Fibroblast of skin of left quadriceps (primary cell): ENCODE data around the gene CCSER1.

Source experiments
- DNase-seq, 2 experiments: peaks; one replicate each; pipeline ENCODE4 v3.0.0-alpha.2; 2013; ENCODE audit warnings: low read depth in 2 of 2

CCSER1 gene

DNA sequence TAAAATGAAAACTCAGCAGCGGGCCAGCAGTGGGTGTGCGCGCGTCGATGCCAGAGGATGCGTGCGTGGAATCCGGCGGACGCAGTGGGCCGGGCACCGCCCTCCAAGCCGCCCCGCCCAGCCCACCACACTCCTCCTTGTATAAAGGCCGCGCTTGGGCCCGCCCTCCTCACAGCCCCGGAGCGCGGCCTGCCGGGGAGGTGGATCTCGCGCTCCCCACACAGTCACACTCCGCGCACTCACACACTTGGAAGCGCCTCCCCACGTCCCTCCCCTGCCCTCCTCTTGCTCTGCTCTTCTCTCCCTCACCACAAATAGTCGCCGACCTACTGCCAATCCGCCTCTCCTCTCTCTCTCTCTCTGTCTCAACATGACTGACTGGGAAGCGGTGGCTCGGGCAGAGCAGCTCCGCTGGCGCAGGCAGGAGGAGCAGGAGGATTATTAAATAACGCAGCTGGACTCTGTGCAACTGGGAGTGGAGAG, at the start of gene CCSER1:
Gene CCSER1, plus strand, starts transcription at position 172 of the 483 bp plus-strand sequence.
- DNase-seq = peak in 1 of 2 experiments; percentile 0

DNA sequence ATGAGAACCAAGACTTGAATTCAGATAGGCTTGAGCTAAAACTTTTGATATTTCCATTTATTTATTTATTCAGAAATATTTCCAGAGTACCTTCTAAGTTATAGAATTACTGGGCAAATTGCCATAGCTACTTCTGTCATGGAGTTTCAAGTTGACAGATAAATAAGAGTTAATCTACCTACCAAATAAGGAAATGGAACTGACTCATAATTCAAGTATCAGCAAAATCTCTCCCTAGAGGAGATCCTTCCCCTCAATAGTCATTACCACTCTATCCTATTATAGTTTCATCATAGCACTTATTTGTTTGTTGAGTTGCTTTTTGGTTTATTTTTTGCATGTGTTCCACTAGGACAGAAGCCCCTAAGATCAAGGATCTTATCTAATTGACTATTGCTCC, 48.8 kb upstream of the CCSER1 start:
- DNase-seq = no peak

GRCh38 chr4:90080116-90080515, 47.1 kb upstream of the CCSER1 start:
- DNase-seq = no peak

DNA sequence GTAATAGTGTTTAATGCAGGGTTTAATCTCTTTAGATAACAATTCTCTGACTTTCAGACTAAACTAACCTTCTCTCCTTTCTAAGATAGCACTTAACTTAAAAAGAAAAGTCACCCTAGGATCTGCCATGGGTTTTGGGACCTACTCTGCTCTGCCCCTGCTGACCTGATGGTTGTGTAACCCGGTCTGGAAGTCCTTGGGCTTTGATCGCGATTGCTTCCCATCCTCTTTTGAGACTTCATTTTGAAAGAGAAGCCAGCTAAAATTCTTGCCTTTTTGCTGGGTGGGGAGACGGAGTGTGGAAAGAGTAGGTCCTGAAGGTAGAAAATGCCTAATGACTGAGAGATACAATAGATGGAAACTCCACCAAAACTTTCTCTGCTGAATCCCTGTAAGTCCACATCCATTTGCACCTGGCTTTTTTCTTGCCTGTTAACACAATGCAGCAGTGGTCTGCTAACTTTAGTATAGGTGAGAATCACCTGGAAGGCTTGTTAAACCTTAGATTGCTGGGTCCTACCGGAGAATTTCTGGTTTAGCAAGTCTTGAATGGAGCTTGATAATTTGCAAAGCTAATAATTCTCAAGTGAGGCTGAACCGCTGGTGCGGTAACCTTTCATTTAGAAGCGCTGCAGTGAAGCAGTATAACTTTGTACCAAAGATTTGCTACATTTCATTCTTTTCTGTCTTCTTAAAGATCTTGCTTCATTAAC, 45.6 kb upstream of the CCSER1 start:
- no peak for DNase-seq

- DNase-seq = no peak
Measured at GRCh38 chr4:90082449-90082848, 44.7 kb upstream of the CCSER1 start.

GRCh38 chr4:90084277-90084966, 42.8 kb upstream of the CCSER1 start:
- DNase-seq = no peak

DNA sequence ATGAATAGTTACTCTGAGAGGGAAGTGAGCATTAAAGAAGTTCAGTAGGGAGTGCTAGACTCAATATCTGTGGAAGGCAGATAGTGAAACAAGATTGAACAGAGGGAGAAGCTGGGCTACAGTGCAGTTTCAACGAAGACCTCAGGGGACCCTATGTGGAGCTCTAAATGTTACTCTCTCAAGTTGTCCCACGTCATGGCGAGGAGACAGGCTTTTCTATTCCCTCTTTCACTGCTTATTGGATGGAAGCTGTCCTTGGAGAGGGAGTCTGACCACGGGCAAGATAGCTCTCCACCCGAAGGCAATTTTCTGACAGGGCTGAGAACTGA, 42.3 kb upstream of the CCSER1 start:
- no peak for DNase-seq

DNA sequence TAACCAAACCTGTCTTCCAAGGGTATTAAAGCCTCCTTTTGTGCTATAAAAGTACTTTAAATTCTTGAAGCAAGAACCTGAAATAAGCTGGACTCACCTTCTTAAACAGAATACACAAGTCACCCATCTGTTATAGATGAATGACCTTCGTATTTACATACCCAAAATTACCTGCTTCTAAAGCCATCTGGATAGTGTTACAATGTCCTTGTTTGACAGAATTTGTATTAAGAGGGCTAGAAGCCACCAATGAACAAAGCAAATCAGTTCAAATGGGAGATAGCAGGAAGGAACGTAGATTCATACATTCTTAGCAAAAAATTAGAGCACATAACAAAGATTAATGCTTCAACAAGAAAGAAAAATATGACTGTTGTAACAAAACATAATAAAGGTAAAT, 33.7 kb upstream of the CCSER1 start:
- DNase-seq = no peak

- DNase-seq = no peak
Measured at GRCh38 chr4:90095000-90095399, 32.2 kb upstream of the CCSER1 start.

GRCh38 chr4:90099812-90100211, 27.4 kb upstream of the CCSER1 start:
- DNase-seq = no peak

DNA sequence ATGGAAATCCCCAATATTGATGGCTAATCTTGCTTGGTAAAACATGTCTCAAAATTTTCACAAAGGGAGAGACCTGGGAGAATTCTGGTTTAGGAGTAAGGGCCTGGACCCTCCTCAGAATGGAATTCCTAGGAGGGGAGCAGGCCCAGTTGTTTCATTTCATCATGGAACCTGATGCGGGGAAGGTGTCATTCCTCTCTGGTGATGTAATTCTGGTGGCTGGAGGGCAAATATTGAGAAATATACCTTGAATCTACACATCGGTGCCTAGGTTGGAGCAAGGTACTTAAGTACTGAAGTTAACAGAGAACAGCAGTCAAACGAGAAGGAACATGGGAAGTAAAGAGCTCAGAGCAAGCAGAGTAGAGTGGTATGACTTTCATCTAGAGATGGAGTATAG, 23.2 kb upstream of the CCSER1 start:
- no peak for DNase-seq

GRCh38 chr4:90105274-90105673, 21.9 kb upstream of the CCSER1 start:
- DNase-seq = no peak

- DNase-seq = no peak
Measured at GRCh38 chr4:90112715-90113114, 14.5 kb upstream of the CCSER1 start.

DNA sequence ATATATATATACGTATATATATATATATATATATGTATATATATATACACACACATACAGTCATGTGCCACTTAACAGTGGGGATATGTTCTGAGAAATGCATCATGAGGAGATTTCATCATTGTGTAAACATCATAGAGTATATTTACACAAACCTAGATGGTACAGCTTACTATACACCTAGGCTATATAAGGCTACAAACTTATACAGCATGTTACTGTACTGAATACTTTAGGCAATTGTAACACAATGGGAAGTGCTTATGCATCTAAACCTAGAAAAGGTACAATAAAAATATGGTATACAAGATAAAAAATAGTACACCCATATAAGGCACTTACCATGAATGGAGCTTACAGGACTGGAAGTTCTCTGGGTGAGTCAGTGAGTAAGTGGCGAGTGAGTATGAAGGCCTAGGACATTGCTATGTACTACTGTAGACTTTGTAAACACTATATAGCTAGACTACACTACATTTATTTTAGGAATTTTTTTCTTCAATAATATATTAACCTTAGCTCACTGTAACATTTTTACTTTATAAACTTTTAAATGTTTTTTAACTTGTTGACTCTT, 13.2 kb upstream of the CCSER1 start:
- no peak for DNase-seq

DNA sequence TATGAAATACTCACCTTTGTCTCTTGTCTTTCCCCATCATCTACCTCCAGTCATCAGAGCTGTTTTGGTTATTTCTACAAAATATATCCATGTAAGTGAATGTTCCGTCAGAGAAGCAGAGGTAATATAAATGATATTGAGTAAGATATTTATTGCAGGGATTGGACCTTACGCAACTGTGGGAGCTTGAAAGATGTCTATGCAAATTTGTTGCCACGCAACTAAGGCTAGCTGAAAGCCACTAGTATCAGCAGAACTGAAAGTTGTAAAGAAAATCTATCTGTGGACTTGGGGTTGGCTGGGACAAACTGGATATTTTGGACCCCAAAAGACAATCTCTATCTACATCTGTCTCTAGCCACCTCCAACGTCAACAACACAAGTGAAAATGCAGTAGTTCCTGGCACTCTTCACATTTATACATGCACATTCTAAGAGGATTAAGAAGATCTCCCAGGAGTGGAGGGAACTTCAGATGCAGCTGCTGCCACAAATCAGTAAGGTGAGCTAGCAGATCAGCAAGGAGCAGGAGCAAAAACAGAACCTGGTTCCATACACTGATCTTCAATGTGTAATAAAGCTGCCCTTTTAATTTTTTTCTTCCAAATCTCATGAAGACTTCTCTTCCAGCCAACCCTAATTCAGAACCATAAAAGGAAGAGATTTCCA, 8.5 kb upstream of the CCSER1 start:
- DNase-seq = no peak

DNA sequence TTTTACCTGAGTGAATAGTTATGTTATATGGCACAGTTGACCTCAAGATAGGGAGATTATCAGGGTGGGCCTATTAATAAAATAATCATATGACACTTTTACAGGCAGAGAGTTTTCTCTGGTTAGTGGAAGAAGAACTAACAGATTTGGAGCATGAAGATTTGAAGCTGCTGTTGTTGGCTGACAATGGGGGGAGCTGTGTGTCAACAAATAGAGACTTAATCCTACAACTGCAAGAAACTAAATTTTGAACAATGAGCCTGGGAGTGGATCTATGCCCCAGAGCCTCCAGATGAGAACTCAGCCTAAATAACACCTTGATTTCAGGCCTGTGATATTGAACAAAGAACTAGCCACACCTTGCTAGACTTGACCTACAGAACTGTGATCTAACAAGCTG, 7.2 kb upstream of the CCSER1 start:
- no peak for DNase-seq

GRCh38 chr4:90120815-90121214, 6.4 kb upstream of the CCSER1 start:
- no peak for DNase-seq

DNA sequence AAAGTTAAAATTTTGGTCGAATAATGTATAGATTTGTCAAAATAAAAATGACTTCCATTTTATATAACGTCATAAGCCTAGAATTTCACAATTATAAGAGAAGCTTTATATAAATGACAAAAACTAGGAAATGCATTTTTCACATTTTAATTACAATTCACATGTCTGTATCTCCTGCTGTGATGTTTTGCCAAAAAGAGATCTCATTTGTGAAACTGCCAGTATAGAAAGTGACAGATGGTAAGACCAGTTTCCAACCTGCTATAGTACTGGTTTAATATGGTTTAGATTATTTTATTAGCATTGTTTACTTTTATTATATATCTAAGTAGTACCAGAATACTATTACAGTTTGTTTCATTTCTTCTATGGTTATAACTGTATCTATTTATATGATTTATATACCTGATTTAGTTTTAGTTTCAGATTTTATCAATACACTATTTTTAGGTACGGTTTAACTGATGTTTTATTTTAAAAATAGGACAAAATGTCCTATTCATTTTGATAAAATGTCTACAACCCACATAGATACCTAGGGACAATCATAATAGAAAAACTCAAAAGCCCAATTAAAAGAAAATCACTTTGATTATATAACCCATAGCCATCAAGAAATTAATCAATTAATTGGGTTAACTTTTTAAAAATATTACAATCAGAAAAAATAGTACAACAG, 5.4 kb upstream of the CCSER1 start:
- DNase-seq = no peak

- no peak for DNase-seq
Measured at GRCh38 chr4:90122355-90122748, 4.8 kb upstream of the CCSER1 start.

- no peak for DNase-seq
Measured at GRCh38 chr4:90124276-90124675, 2.9 kb upstream of the CCSER1 start.

DNA sequence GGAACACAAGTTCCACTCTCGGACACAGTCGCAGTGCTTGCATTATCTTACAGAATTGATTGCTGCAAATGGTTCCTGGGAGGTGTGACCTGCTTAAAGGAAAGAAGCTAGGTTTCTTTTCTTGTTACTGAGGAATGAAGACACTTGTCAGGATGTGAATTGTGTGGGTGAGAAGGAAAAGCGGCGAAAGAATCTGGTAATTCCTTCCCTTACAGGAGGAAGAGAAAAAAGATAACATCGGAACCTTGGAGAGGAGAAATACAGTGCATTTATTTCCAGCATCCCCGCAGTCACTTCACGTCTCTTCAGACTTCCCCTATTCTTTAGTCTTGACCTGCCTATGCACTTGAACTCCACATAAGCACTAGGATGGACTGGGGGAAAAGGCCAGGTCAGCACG, 389 bp upstream of the CCSER1 start:
- DNase-seq = no peak

DNA sequence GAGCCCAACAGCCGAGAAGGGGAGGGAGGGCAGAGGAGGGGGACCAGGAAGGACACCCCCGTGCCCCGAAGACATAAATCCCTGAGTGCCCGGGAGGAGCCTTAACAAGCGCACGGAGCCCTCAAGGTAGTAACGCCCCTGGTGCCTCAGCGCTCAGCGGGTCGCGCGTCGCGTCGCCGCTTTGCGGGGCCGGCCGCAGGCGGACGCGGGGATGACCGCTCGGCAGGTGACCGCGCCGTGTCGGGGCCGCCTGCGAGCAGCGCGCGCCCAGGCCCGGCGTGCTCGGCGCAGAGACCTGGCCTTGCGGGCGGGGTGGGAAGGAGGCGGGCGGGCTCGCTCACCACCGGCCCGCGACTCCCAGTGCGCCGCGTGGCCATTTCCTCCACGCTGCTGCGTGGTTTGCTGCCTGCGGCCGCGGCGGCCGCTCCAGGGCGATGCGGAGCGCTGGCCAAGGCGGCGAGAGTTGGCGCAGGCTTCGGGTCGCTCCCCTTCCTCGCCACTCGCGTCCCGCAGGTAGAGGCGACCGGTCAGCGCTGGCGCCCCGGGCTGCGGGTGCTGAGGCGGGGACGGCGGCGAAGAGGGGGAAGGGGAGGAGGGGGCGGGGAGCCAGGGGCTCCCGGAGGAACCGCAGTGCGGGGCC, 632 bp downstream of the CCSER1 start:
- no peak for DNase-seq
